Activated T-helper 1 cell treated with anti-CD3 and anti-CD28 coated beads, Interleukin-12 subunit alpha, Interleukin-12 subunit beta, Interleukin-2, Interleukin-4 antibody, amounts not matched to agents 30 ng/mL and 10 ng/mL and 1 ng/mL, durations not matched to agents 14 hours and 24 hours and 36 hours (primary cell): ENCODE data around the gene RMRP. TPM values are rescaled to one million over a fixed set of nuclear protein-coding genes. Genes with fewer than 3 reads are reported as not detected.
A peak's percentile ranks its signal among the peaks of the same experiment; 100 is the strongest.

Source experiments
- DNase-seq: peaks from one replicate; pipeline ENCODE4 v3.0.0; 2021; ENCODE audit warnings: low spot score
- H3K27ac Mint-ChIP-seq: one replicate; pipeline ENCODE4 v1.8.0; 2021; ENCODE audit warnings: mild to moderate bottlenecking, mixed read lengths
- H3K27me3 Mint-ChIP-seq: one replicate; pipeline ENCODE4 v1.8.0; 2022; ENCODE audit warnings: mild to moderate bottlenecking, moderate library complexity, mixed read lengths; ENCODE audit not compliant: insufficient read depth
- H3K36me3 Mint-ChIP-seq: one replicate; pipeline ENCODE4 v1.8.0; 2021; ENCODE audit warnings: low read depth, mixed read lengths
- H3K4me1 Mint-ChIP-seq: one replicate; pipeline ENCODE4 v1.8.0; 2021; ENCODE audit warnings: low read depth, mixed read lengths
- H3K4me3 Mint-ChIP-seq: one replicate; pipeline ENCODE4 v1.8.0; 2021; ENCODE audit warnings: mild to moderate bottlenecking, moderate library complexity, mixed read lengths
- H3K9me3 Mint-ChIP-seq: one replicate; pipeline ENCODE4 v1.8.0; 2021; ENCODE audit warnings: mixed read lengths
- intact Hi-C: fragments of 100-400 bp; cut with micrococcal nuclease; formaldehyde crosslinking; loops from one replicate; pipeline ENCODE4 v1.15.1; 2024
- total RNA-seq: library from RNA; stranded (reverse); gene quantifications from 2 replicates; pipeline ENCODE4 v1.2.3, GENCODE V29; 2022

The RMRP gene
- total RNA-seq, 1 donor from 2014 or later: 5,317 TPM

- Mint-ChIP-seq H3K27ac (no peak overlapping the region), H3K36me3 (peaks cover 1% of the 10 kb centered on the region), H3K4me1 (peaks cover 9% of the 10 kb centered on the region), H3K27me3 (peaks cover 18% of the 10 kb centered on the region), H3K4me3 (no peak overlapping the region), H3K9me3 (no peaks in the 10 kb centered on the region)
- DNase-seq: no peak
- intact Hi-C loops: no loop called here
These were observed 11.7 kb upstream of the RMRP start for GRCh38 chr9:35669331-35670145.

DNA sequence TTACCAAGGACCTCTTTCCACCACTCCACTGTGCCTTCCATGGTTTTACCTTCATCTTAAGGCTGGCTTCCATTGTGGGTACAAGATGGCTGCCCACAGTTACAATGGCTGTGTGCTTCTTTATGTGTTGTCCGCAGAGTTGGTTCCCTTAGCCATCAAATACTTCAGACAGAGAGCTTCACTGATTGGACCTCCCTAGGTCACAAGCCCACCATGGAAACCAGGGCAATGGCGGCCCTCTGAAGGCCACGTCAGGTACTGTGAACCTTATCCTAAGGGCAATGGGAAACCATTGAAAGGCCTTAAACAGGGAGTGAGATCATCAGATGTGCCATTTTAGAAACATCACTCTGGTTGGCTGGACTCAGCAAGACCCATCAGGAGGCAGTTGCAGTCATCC, 10.1 kb upstream of the RMRP start:
- Mint-ChIP-seq H3K27ac (no peak overlapping the region), H3K36me3 (peaks cover 1% of the 10 kb centered on the region), H3K4me1 (peaks cover 25% of the 10 kb centered on the region), H3K4me3 (no peak overlapping the region), H3K9me3 (no peaks in the 10 kb centered on the region), H3K27me3 (peaks cover 6% of the 10 kb centered on the region)
- no peak for DNase-seq
- intact Hi-C loops: no loop called here

- DNase-seq: no peak
- Mint-ChIP-seq H3K27ac (no peak overlapping the region), H3K27me3 (no peaks in the 10 kb centered on the region), H3K4me1 (peaks cover 39% of the 10 kb centered on the region), H3K9me3 (no peaks in the 10 kb centered on the region), H3K36me3 (peaks cover 9% of the 10 kb centered on the region), H3K4me3 (no peak overlapping the region)
- intact Hi-C loops: no loop called here
These were observed 8.7 kb upstream of the RMRP start for GRCh38 chr9:35666549-35666948.

DNA sequence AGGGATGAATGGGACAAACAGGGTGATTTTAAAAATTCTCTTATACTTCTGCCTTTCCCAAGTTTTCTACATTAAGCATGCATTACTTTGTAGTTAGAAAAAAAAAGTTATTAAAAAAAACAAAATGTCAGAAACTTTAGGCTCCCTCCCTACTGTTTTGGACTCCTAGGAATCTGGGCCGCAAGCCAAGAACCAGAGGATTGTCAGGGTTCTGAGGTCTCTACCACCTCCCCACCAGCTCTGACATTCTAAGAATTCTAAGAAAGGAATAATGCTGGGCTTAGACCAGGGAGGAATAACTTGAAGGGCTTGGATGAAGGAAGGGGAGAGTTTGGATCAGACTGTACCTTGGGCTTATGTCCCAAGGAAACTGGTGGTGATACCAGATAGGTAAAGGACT, 8.2 kb upstream of the RMRP start:
- peaks cover 9% of the 10 kb centered on the region for H3K36me3 Mint-ChIP-seq
- intact Hi-C loops: no loop called here

GRCh38 chr9:35665471-35665818, 7.6 kb upstream of the RMRP start:
- no peaks in the 10 kb centered on the region for H3K27me3 Mint-ChIP-seq
- peak overlapping the region; percentile 88 for H3K4me3 Mint-ChIP-seq
- H3K4me1 Mint-ChIP-seq: peaks cover 47% of the 10 kb centered on the region
- no peak for DNase-seq
- intact Hi-C loops: loop anchor here (1.0 to 2.0 kb wide), 2 partner anchors 19 to 23 kb away; no protein-coding TSS in a partner anchor
- H3K36me3 Mint-ChIP-seq: peaks cover 15% of the 10 kb centered on the region
- no peaks in the 10 kb centered on the region for H3K9me3 Mint-ChIP-seq
- peak overlapping the region; percentile 59 for H3K27ac Mint-ChIP-seq

More for the DNA sequence above, 8.2 kb upstream of the RMRP start:
- DNase-seq: no peak
- Mint-ChIP-seq H3K27ac (peak overlapping the region; percentile 45), H3K4me3 (peak overlapping the region; percentile 88), H3K9me3 (no peaks in the 10 kb centered on the region), H3K27me3 (no peaks in the 10 kb centered on the region), H3K4me1 (peaks cover 41% of the 10 kb centered on the region)

GRCh38 chr9:35664531-35665470, 7.0 kb upstream of the RMRP start, which contains the start of gene ARHGEF39:
Gene ARHGEF39, minus strand, starts transcription at chr9:35665195. Its CDS starts 26 bp downstream, at chr9:35665169.
- DNase-seq: peak; percentile 76
- Mint-ChIP-seq H3K4me3 (peak within 1 kb of the TSS; percentile 88), H3K4me1 (peaks cover 53% of the 10 kb centered on the region), H3K27ac (peak within 1 kb of the TSS; percentile 79), H3K9me3 (no peaks in the 10 kb centered on the region), H3K27me3 (no peaks in the 10 kb centered on the region), H3K36me3 (peaks cover 20% of the 10 kb centered on the region)
- intact Hi-C loops: loop anchor here (1.0 to 2.0 kb wide), 2 partner anchors 18 to 24 kb away; no protein-coding TSS in a partner anchor

GRCh38 chr9:35662437-35662836, 4.6 kb upstream of the RMRP start:
- Mint-ChIP-seq H3K9me3 (no peaks in the 10 kb centered on the region), H3K27me3 (peaks cover 2% of the 10 kb centered on the region), H3K4me1 (peaks cover 70% of the 10 kb centered on the region), H3K36me3 (peaks cover 28% of the 10 kb centered on the region), H3K27ac (peak overlapping the region; percentile 80), H3K4me3 (peak overlapping the region; percentile 66)
- DNase-seq: no peak
- intact Hi-C loops: no loop called here

GRCh38 chr9:35661756-35662350, 4.0 kb upstream of the RMRP start:
- H3K4me1 Mint-ChIP-seq: peaks cover 76% of the 10 kb centered on the region
- H3K27me3 Mint-ChIP-seq: peaks cover 2% of the 10 kb centered on the region
- intact Hi-C loops: no loop called here
- peaks cover 28% of the 10 kb centered on the region for H3K36me3 Mint-ChIP-seq
- DNase-seq: no peak
- peak overlapping the region; percentile 66 for H3K4me3 Mint-ChIP-seq
- H3K27ac Mint-ChIP-seq: peak overlapping the region; percentile 47
- H3K9me3 Mint-ChIP-seq: no peaks in the 10 kb centered on the region

- peaks cover 78% of the 10 kb centered on the region for H3K4me1 Mint-ChIP-seq
- intact Hi-C loops: no loop called here
- peak overlapping the region; percentile 58 for H3K27ac Mint-ChIP-seq
- no peak for DNase-seq
- H3K27me3 Mint-ChIP-seq: peaks cover 2% of the 10 kb centered on the region
- peaks cover 26% of the 10 kb centered on the region for H3K36me3 Mint-ChIP-seq
- H3K9me3 Mint-ChIP-seq: no peaks in the 10 kb centered on the region
- H3K4me3 Mint-ChIP-seq: peak overlapping the region; percentile 60
These were observed 3.2 kb upstream of the RMRP start for GRCh38 chr9:35660966-35661415.

GRCh38 chr9:35659340-35659739, 1.5 kb upstream of the RMRP start:
- peaks cover 76% of the 10 kb centered on the region for H3K4me1 Mint-ChIP-seq
- peaks cover 2% of the 10 kb centered on the region for H3K27me3 Mint-ChIP-seq
- no peaks in the 10 kb centered on the region for H3K9me3 Mint-ChIP-seq
- H3K4me3 Mint-ChIP-seq: peak overlapping the region; percentile 84
- no peak for DNase-seq
- peak overlapping the region; percentile 66 for H3K27ac Mint-ChIP-seq
- H3K36me3 Mint-ChIP-seq: peaks cover 26% of the 10 kb centered on the region
- intact Hi-C loops: loop anchor here (2.0 kb wide), 2 partner anchors 31 to 155 kb away; partner anchors contain the start of gene HINT2

DNA sequence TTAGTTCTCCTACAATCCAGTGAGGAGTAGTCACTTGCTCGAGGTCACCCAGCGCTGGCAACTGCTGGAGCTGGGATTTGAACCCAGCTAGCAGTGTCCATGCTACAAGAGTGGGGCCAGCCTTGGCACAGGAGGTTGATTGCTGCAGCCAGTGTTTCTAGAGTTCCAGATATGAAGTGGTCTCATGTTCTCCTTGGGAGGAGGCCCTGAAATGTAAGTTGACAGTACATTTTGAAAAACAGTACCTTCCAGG, 1.1 kb upstream of the RMRP start:
- peak overlapping the region; percentile 84 for H3K4me3 Mint-ChIP-seq
- no peak for DNase-seq
- H3K36me3 Mint-ChIP-seq: peaks cover 26% of the 10 kb centered on the region
- peaks cover 2% of the 10 kb centered on the region for H3K27me3 Mint-ChIP-seq
- H3K9me3 Mint-ChIP-seq: no peaks in the 10 kb centered on the region
- intact Hi-C loops: loop anchor here (1.0 to 2.0 kb wide), 3 partner anchors 32 to 156 kb away; partner anchors contain the start of gene HINT2
- peaks cover 71% of the 10 kb centered on the region for H3K4me1 Mint-ChIP-seq
- H3K27ac Mint-ChIP-seq: peak overlapping the region; percentile 66

- H3K36me3 Mint-ChIP-seq: peaks cover 26% of the 10 kb centered on the region
- DNase-seq: peak; percentile 80
- H3K9me3 Mint-ChIP-seq: no peaks in the 10 kb centered on the region
- H3K27ac Mint-ChIP-seq: peak within 1 kb of the TSS; percentile 99
- intact Hi-C loops: loop anchor here (1.0 to 2.0 kb wide), 3 partner anchors 32 to 156 kb away; partner anchors contain the start of gene HINT2
- peak within 1 kb of the TSS; percentile 84 for H3K4me3 Mint-ChIP-seq
- H3K27me3 Mint-ChIP-seq: peaks cover 2% of the 10 kb centered on the region
- H3K4me1 Mint-ChIP-seq: peaks cover 66% of the 10 kb centered on the region
These were observed 533 bp upstream of the RMRP start, which contains the start of gene CCDC107 for GRCh38 chr9:35658137-35658967. Gene CCDC107, plus strand, starts transcription at chr9:35658292. Its CDS starts 88 bp downstream, at chr9:35658380.
